Pancreas (tissue), 10 donors: ENCODE results near the gene FMNL2. TPM values are rescaled to one million over a fixed set of nuclear protein-coding genes. Genes with fewer than 3 reads are reported as not detected.

ENCODE experiments used
- ATAC-seq, 4 donors: fragments of 200-7000 bp; cut with Tn5 transposase; one replicate each; pipeline versions ENCODE4 v1.8.0 to v1.9.1; 2020; ENCODE audit warnings: mild to moderate bottlenecking in 4 of 4, moderate library complexity in 4 of 4
- DNase-seq, 6 donors: peaks; one replicate each; pipeline ENCODE4 v3.0.0-alpha.2; 2020
- FAIRE-seq: peaks from 2 replicates; lab custom pipeline; 2012; peaks lifted over from hg19 to GRCh38; lab: Jason Lieb, UNC
- H3K27ac ChIP-seq, 4 donors: fragments of 200-600 bp; sonication (generic); 1 replicate in 3 of 4; 2 replicates in 1 of 4; pipeline versions ENCODE4 v1.5.0 to v1.8.0; 2020
- H3K27me3 ChIP-seq, 4 donors: fragments of 200-600 bp; one replicate each; pipeline ENCODE4 v1.8.0; 2021
- H3K36me3 ChIP-seq, 3 donors: fragments of 200-600 bp; sonication (generic) in 1 of 3; one replicate each; pipeline versions ENCODE4 v1.5.0 to v1.8.0; 2020 to 2021
- H3K4me1 ChIP-seq, 3 donors: fragments of 200-600 bp; one replicate each; pipeline ENCODE4 v1.8.0; 2021
- H3K4me3 ChIP-seq, 4 donors: fragments of 200-600 bp; sonication (generic) in 2 of 4; one replicate each; pipeline versions ENCODE4 v1.5.0 to v1.8.0; 2020 to 2021
- H3K9me3 ChIP-seq, 4 donors: fragments of 200-600 bp; one replicate each; pipeline ENCODE4 v1.8.0; 2021
- CTCF ChIP-seq, 4 donors: fragments of 200-600 bp; sonication (generic) in 3 of 4; IDR thresholded peaks; one replicate each; pipeline versions ENCODE4 v1.5.0 to v1.8.0; 2021; ENCODE audit warnings: antibody characterized with exemption in 4 of 4
- WGBS, 2 donors: extraction: QIAGEN DNeasy Blood & Tissue Kit; methylation state at CpG; one replicate each; pipeline ENCODE4 v1.1.7; 2013; 5-methylcytosine and 5-hydroxymethylcytosine counted together
- intact Hi-C, 3 donors: fragments of 100-400 bp; cut with DNase I; formaldehyde crosslinking; loops; one replicate each; pipeline versions ENCODE4 v1.11.1 to v1.14.2; 2022
- polyA plus RNA-seq, 2 donors: library from polyadenylated mRNA; stranded (reverse); fragments of 200-250 nt; gene quantifications; one replicate each; pipeline ENCODE4 v1.2.3, GENCODE V29; 2013
- total RNA-seq, 6 donors: library from RNA; stranded (reverse); fragmentation: NEBNext Ultra II Directional in 4 of 6; extraction: Animal tissue kit (Norgen Biotek cat#: 25700) in 4 of 6; gene quantifications; one replicate each; pipeline versions ENCODE4 v1.2.1 to v1.2.4, GENCODE V29; 2021 to 2023
- donor health status: healthy with polysubstance abuse.
- donor health status: DM: no; HTN: no; CAD: no; lungs with moderate emphysema.
- donor health status: DM: no; HTN: no; CAD: no.
- donor health status: control.
- donor health status: control.
- donor health status: Bipolar disorder and iron deficiency.
- donor health status: DM: yes; HTN: yes; CAD: no.
- donor health status: DM: no; HTN: no; CAD: no.
- donor health status: DM: no; HTN: no; CAD: no.
- donor health status: DM: yes; HTN: yes; CAD: no.

FMNL2 gene
- total and polyA plus RNA-seq, 8 donors, result 7.5 to 22.3 (median 11.3) TPM

GRCh38 chr2:152506843-152507242, 171.9 kb downstream of the FMNL2 start:
- no peaks in the 10 kb centered on the region for H3K27me3 ChIP-seq
- ATAC-seq, result no peak
- FAIRE-seq, result no peak
- H3K4me3 ChIP-seq, result no peak overlapping the region
- H3K27ac ChIP-seq, result no peak overlapping the region
- DNase-seq, result no peak
- WGBS, 2 donors, result 89% methylated on average over 4 of the region's 4 CpGs
- no peaks in the 10 kb centered on the region for H3K4me1 ChIP-seq
- H3K9me3 ChIP-seq, result no peaks in the 10 kb centered on the region
- intact Hi-C loops, result no loop called here
- H3K36me3 ChIP-seq, result no peaks in the 10 kb centered on the region
- no peak for TF ChIP-seq CTCF (IDR thresholded peaks at IDR 0.05)

- DNase-seq (no peak), ATAC-seq (no peak), FAIRE-seq (no peak)
- WGBS, 2 donors, result 78 to 83% methylated on average over 6 of the region's 6 CpGs
- intact Hi-C loops, result no loop called here
- no peak overlapping the region for H3K4me3 ChIP-seq
- no peak for TF ChIP-seq CTCF (IDR thresholded peaks at IDR 0.05)
- H3K4me1 ChIP-seq, result no peaks in the 10 kb centered on the region
- H3K36me3 ChIP-seq, result no peaks in the 10 kb centered on the region
- no peak overlapping the region for H3K27ac ChIP-seq
- no peaks in the 10 kb centered on the region for H3K9me3 ChIP-seq
- H3K27me3 ChIP-seq, result no peaks in the 10 kb centered on the region
Observed at GRCh38 chr2:152507907-152508306, 172.9 kb downstream of the FMNL2 start.

GRCh38 chr2:152508446-152508845, 173.5 kb downstream of the FMNL2 start:
- Histone ChIP-seq H3K36me3 (no peaks in the 10 kb centered on the region), H3K27ac (no peak overlapping the region), H3K4me3 (no peak overlapping the region), H3K4me1 (no peaks in the 10 kb centered on the region), H3K27me3 (no peaks in the 10 kb centered on the region), H3K9me3 (no peaks in the 10 kb centered on the region)
- no peak for FAIRE-seq
- no peak for ATAC-seq
- TF ChIP-seq CTCF (IDR thresholded peaks at IDR 0.05), result no peak
- DNase-seq, result no peak
- intact Hi-C loops, result no loop called here
- WGBS, 2 donors, result 85 to 86% methylated on average over 4 of the region's 4 CpGs

- Histone ChIP-seq H3K4me3 (no peak overlapping the region), H3K4me1 (no peaks in the 10 kb centered on the region), H3K36me3 (no peaks in the 10 kb centered on the region), H3K27me3 (no peaks in the 10 kb centered on the region), H3K27ac (no peak overlapping the region), H3K9me3 (no peaks in the 10 kb centered on the region)
- no peak for DNase-seq
- no peak for TF ChIP-seq CTCF (IDR thresholded peaks at IDR 0.05)
- 77 to 80% methylated on average over 3 of the region's 3 CpGs for WGBS, 2 donors
- no peak for ATAC-seq
- intact Hi-C loops, result no loop called here
- FAIRE-seq, result no peak
Observed at GRCh38 chr2:152509772-152510491, 175.0 kb downstream of the FMNL2 start.

GRCh38 chr2:152510621-152511020, 175.6 kb downstream of the FMNL2 start:
- Histone ChIP-seq H3K4me1 (no peaks in the 10 kb centered on the region), H3K36me3 (no peaks in the 10 kb centered on the region), H3K27ac (no peak overlapping the region), H3K27me3 (no peaks in the 10 kb centered on the region), H3K9me3 (no peaks in the 10 kb centered on the region), H3K4me3 (no peak overlapping the region)
- FAIRE-seq, result no peak
- no peak for ATAC-seq
- no peak for DNase-seq
- intact Hi-C loops, result no loop called here
- 87 to 89% methylated on average over 5 of the region's 5 CpGs for WGBS, 2 donors
- TF ChIP-seq CTCF (IDR thresholded peaks at IDR 0.05), result no peak
